NCI-H2107 treated with DMSO at 0.1 percent for 48 hours (cell line): ENCODE data around the gene MSI2.
"Not testable (repeated sequence)": the region's sequence is repeated elsewhere in the genome, so short reads cannot be mapped to it uniquely, and the experiment has no call there.

ENCODE experiments used
- DNase-seq: peaks from one replicate; lab custom pipeline; 2025; ENCODE audit not compliant: unreplicated experiment; lab: John Stamatoyannopoulos, UW

Gene MSI2

DNA sequence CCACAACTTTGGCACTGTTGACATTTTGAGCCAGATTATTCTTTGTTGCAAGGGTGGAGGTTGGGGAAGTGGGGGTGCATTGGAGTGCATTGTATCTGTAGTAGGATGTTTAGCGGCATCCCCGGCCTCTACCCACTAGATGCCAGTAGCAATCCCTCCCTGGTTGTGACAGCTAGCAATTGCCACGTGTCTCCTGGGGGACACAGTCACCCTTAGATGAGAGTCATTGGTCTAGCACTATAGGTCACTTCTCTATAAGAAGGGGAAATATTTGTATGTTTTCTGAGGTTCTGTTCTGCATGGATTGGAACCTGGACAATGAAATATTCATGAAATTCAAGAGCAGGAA lies 32.4 kb downstream of the MSI2 start:
- peak; percentile 55 for DNase-seq

GRCh38 chr17:57289130-57289529 lies 32.8 kb downstream of the MSI2 start:
- no peak for DNase-seq

DNA sequence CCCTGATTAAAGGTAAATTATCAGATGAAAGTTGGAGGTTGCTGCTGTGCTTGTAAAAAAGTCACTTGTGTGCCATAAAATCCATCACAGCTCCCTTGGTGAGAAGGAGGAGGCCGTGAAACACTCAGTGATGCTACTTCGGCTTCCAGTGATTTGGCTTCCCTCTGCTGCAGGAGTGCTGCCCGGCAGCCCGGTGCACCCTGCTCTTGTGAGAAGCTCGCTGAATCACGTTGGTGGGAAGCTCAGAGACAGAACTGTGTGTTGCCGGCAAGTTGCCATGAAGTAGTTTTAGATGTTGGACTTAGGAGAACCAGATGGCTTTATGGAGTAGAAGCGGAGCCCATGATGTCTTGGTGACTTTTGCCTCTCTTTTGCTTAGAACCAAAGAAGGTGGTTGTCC lies 33.3 kb downstream of the MSI2 start:
- DNase-seq: no peak

DNA sequence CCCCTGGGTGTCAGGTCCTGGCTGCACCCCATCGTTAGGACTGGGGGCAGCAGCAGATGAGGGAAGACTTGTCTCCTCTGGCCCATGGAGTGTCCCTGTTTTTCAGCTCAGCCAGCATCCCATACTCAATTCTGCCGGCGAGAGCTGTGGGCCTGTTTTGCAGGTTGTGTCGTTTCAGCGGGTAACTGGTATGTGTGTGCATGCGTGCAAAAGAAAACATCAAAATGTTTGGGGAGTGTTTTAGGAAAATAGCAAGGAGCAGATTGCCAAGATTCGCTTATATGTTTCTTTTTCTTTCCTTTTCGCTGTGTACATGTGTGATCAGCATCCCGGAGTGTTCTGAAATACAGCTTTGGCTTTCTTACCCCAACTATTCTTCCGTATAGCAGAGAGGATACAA lies 34.7 kb downstream of the MSI2 start:
- no peak for DNase-seq

DNA sequence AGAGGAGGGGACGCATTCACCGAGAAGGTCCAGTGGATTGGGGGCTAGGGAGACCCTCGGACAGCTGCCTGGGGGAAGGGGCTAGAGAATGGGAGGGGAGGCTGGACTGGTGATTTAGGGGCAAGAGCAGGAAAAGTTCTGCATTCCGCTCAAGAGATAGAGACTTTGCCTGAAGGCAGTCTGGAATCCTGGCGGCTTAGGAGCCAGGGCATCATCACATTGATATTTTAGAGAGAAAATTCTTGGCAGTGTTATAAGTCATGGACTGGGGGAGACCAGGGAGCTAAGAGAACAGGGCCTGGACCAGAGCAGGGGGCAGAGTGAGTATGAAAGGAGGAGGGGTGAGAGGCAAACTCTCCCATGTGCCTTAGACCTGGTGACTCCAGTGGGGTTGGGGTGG lies 35.8 kb downstream of the MSI2 start:
- no peak for DNase-seq

DNA sequence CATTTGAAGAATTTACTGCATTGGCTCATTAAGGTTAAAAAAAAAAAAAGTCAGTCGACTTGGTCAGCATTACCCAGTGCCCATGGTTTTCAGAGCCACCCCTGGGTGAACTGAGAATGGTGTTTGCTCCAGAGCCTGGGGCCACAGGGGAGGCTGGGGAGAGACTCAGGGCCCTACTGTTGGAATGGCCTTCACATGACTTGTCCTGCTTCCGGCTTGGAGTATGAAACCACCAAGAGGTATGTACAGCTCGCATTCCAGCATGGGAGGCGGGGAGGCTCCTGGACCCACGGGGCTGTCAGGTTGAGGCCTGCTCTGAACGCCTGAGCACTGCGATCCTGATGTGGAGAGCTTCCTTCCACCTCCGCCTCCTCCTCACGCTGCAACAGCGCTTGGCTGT lies 36.8 kb downstream of the MSI2 start:
- DNase-seq: no peak

DNA sequence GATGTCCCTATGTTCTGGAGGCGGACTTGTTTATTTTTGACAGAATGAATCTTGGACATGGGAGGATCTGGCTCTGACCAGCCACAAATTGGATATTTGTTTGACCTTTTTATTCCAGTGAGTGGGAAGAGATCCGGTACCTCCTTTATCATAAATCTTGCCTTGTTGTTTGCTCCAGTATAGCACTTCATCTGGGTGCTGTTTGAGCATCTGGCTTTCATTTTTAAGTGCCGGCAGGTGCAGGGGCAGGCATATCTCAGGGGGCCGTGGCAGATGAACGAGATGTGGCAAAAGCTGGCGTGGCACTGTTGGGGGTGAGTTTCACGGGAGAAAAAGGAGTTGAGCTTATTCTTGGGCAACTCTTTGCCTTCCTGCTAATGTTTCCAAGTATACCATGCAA lies 37.8 kb downstream of the MSI2 start:
- DNase-seq: peak; percentile 76

DNA sequence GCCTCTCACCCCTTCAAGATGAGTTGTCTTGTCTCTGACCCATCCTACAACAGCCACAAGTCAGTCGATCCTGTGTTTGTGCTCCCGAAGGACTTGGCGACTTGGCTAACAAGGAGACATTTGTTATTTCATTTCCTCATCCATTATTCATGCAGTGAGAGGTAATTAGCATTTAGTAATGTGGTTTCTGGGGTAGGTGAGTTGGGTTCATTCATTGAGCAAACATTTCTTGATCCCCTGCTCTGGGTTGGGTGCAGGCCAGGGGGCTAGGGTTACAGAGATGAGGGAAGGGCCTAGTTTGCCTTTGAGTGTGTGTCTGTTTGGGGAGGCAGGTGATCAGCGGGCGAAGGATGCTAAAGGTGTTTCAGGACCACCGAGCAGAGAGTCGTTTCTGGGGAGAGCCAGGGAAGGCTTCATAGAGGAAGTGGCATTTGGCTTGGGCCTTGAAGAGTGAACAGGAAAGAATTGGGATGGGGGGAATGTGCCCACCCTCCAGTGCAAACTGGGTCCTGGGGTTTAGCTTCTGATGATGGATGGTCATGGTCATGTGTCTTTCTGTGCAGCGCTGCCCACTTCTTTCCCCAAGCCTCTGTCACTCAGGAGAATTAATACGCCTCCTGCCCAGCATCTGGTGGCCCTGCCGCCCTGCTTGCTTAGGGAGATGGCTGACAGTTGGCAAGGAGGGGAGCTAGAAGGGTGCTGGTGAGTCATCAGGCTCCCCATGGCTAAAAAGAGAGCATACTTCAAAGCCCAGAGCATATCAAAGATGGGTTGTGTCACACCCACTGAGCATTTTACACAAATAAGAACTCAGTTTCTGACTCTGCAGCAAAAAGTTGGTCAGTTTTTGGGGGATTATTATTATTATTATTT lies 38.5 kb downstream of the MSI2 start:
- peak; percentile 92 for DNase-seq

GRCh38 chr17:57295526-57296023 lies 39.3 kb downstream of the MSI2 start:
- no peak for DNase-seq

DNA sequence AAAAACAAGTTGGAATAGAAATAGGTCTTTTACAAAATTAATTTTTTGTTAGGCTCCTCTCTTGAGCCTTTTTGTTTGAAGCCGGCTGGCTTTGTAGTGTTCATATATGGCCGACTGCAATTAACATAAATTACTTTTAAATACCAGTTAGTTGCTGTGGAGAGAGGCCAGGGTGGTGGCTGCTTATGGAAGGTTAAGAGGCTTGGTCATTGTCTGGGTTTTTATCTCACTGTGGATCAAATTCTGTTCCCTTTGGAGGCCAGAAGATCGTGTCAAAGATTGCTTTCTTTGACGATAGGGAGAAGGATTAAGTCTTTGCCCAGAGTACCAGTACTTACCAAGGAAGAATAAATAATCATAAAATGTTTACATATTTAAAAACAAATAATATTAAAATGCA lies 39.9 kb downstream of the MSI2 start:
- peak; percentile 76 for DNase-seq

GRCh38 chr17:57299176-57299575 lies 42.9 kb downstream of the MSI2 start:
- no peak for DNase-seq

GRCh38 chr17:57300592-57300991 lies 44.3 kb downstream of the MSI2 start:
- DNase-seq: not testable (repeated sequence)

- no peak for DNase-seq
Observed at GRCh38 chr17:57302690-57303465, 46.6 kb downstream of the MSI2 start.

DNA sequence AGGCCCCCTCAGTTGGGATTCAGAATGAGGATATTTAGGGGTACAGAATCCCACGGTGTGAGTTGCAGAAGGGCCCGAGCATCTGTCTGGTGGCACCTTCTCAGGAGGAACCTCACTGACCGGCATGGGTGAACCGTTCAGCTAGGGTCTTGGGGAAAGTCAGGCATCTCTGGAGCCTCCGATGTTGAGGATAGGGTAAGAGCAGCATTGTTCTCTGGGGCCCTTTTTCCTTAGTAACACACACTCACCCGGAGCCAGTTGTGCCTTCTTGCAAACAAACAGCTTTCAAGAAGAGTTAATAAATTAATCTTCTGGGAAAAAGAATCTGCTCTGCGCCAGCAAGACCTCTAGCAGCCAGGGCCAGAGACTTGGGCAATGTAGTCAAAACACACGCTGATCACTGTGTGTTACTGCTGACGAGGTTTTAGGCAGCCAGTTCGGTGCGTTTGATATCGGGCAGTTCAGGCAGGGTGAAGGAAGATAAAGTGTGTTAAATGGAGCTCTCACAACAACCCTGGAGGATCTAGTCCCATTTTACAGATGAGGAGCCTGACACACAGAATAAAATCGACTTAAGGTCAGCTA lies 48.9 kb downstream of the MSI2 start:
- DNase-seq: no peak

DNA sequence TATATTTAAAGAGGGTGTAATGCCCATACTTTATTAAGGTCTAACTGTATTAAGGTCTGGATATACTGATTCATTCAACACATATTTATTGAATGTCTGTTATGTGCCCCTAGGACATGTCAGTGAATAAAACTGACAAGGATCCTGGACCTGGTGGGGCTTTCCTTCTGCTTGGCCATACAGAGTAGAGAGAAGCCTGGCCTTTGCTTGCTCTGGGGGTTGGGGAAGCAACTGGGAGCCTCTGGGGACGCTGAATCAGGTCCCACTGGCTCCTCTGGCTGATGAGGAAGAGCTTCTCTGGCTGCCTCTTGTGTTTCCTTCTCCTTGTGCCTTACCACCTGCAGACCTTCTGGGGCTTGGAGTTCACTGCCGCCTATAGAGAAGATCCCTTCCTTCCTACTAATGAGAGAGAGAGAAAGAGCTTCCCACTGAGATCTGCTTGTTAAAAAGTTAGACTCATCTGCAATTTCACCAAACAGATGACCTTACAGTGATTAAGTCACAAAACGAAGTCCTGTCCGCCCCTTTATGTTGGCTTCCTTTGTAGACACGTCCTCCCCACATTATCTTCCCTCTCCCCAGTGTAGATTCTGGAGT lies 49.7 kb downstream of the MSI2 start:
- no peak for DNase-seq

- DNase-seq: no peak
Observed at GRCh38 chr17:57308543-57309186, 52.3 kb downstream of the MSI2 start.

DNA sequence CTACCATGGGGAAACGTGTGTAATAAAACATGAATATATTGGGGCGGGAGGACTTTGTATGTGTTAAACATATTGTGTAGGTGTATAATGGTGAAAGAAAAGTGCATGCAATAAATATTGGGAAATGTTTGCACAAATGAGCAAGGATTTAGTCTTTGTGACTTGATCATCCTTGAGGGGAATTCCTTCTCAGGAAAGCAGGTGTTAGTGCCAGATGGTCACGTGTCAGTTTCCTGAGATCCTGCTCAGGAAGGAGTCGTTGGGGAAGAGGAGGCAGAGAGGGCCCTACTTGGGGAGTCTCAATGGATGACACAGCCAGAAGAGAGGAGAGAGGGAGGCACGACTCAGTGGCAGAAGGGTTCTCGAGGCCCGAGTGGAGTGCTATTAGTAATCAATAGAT lies 53.2 kb downstream of the MSI2 start:
- no peak for DNase-seq

GRCh38 chr17:57311281-57312216 lies 55.2 kb downstream of the MSI2 start:
- peak; percentile 27 for DNase-seq

DNA sequence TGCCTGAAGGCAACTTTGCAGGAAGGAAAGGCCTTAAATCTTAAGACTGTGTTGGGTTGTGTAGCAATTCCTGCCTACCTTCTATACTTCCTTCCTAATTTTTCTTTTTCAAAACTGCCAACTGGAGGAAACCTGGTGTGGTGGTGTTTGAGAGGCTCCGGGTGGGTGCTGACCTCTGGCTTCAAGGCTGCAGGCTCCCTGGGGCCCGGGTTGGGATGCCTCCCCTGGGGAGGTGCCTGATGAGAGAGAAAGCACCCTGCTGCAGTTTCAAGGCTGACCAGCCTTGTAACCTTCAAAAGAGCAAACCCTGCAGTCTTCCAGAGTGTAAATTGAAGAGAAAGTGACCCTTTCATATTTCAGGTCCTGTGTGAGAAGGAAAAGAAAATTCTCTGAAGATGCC lies 55.9 kb downstream of the MSI2 start:
- DNase-seq: no peak
